ENCODE measurements around the gene GRID2.

GRID2 gene

DNA sequence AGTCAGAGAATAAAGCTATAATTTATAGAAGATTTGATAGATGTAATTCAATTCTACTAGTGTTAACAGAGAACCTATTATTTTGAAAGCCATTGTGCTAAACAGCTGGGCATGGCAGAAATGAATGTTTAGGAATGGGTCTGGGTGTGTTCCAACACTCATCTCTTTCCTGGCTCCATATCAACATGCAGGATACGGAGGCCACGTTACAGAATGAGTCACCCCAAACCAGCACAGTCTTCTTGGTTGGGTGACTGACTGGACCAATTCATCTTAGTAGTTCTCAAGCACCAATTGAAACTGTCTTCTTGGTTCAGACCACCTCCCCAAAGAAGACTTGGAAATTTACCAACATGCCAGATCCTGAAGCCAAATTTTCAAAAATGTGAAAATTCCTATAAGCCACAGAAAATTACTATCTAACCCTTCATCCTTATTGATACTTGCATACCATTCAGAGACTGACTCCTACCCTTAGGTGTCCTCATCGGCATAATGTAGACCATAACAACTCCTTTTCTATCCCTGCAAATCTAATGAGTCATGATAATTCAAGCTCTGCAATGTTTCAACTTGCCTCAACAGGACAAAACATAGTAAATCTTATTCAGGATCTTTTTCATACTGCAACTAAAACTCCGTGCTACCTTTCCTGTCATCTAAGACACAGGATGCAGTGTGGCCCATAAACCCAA lies 1472.8 kb downstream of the GRID2 start:
- DNase-seq, result no peak

DNA sequence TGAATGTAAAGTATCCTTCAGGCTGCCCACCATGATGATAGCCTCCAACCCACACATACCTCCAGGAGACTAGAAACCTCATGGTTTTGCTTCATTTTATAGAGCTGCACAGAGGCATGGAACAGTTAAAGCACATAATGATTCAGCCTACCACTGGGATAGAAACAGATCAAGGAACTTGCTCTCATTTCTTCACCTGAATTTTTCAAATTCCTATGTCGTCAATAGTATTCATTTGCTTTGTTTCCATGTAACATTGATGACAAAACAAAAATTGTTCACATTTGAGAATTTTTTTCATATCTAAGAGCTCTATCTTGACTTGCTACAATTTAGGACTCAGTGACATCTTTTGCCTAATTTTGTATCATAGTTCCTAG lies 1473.3 kb downstream of the GRID2 start:
- no peak for DNase-seq

DNA sequence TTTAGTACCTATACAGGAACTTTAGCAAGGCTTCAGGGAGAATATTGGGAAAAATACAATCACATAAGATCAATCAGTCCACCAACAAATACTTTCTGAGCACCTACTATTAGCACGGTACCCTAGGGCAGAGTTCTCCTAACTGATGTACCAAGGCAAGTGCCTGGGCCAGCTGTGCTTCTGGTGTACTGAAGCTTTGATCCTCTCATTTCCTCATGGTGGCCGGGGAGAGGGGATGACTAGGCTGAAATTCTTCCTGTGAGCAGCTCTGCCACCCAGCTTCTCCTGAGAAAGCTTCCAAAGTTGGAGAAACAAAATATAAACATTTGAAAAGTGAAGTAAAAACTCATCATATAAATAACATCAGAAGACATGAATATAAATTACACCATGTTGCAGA lies 1475.5 kb downstream of the GRID2 start:
- DNase-seq, result no peak

DNA sequence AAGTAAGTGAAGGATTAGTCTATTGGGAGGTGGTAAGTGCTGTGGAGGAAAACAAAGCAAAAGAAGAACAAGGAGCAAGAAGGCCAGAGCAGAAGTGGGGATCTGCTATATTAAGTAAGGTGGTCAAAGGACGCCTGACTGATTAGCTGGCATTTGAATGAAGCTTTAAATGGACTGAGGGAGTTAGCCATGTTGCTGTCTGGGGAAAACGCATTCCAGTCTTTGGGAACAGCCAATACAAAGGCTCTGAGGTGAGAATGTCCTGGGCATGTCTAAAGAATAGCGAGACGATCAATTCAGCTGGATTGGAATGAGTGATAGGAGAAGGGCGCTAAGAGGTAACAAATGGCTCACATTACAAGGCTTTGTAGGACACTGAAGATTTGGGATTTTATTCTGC lies 1476.3 kb downstream of the GRID2 start:
- no peak for DNase-seq

DNA sequence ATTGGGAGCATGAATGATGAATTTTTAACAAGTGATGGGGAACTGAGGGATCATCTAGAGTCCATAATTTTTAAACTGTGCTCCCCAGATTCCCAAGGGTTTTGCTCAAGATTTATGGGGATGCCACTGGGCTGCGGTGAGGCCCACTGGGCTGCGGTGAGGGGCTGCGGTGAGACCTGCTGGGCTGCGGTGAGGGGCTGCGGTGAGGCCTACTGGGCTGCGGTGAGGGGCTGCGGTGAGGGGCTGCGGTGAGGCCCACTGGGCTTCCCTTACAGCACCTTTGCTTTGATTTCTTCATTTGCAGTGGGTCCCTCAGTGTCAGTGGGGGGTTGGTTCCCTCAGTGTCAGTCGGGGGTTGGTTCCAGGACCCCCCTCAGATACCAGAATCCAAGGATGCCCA lies 1477.4 kb downstream of the GRID2 start:
- no peak for DNase-seq

DNA sequence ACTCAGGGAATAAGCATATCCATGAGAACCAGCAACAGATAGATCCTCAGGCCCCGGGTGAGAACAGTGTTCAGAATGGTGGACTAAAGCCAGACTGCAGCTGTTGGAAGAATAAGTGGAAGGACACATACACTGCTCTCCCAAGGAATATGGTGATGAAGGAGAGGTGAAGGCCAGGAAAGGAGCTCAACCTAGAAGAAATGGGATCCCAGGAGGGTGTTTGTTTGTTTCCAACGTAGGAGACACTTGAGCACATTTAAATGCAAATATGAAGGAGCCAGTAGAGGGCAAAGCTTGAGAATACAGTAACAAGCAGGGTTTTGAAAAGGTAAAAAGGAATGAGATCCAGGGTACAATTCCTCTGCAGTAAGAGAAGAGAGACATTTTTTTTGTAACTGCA lies 1482.4 kb downstream of the GRID2 start:
- DNase-seq, result no peak

DNA sequence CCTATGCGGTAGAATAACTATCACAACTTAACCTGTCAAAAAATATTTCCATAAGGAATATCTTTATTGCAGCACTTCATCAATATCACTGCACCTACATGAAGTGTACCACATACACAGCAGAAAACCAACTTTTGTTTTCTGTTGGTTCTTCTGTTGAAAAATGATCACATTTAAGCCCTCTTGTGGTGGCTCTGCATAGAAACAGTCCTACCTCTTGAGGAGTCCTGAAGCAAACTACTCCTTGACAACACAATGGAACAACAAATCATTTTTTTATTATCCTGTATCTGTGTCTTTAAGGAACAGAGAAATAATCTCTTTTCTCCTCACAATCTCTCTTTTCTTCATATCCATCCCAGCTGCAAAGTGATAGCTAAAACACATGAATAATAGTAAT lies 1484.9 kb downstream of the GRID2 start:
- no peak for DNase-seq

DNA sequence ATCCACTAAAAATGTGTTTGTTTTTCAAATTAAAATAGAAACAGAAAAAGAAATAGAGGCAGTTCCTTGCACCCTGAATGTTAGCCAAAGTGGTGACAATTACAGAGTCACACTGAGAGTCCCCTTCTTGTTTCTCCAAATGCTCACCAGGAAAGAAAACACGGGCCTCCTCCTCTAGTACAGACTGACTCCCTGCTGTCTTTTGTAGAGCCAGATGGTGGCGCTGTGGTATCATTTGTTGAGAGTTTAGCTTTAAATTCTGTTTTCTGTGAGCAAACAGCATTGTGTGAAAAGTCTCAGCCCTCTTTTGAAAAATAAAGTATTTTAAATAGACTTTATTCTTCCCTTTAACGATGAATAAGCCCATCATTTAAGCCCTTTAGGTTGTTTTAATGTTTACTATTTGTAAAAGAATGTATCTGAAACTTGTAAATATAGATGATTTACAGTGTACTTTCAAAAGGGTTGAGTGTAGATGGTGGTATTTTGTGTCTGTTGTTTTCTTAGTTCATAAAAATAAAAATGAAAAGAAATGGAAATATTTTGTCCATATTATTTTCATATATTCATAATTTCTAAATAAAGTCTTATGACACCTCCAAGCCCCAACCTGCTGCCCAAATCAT lies 1487.9 kb downstream of the GRID2 start:
- DNase-seq, result no peak

DNA sequence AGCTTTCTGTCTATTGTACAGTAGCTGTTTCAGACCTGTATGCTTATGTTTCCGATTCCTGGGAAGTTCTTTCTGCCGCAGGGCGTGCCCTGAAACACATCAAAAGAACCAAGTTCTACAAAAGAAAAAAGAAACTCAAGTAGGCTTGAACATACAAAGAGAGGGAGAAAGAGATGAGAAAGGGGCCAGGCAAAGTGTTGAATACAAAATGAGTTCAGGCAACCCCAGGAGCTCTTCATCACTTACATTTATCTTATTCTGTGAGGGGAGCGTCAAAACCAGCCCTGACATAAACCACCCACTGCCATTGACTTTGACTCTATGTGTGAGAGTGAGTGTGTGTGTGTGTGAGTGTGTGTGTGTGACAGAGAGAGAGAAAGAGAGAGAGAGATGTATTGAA lies 1498.3 kb downstream of the GRID2 start:
- DNase-seq, result no peak

DNA sequence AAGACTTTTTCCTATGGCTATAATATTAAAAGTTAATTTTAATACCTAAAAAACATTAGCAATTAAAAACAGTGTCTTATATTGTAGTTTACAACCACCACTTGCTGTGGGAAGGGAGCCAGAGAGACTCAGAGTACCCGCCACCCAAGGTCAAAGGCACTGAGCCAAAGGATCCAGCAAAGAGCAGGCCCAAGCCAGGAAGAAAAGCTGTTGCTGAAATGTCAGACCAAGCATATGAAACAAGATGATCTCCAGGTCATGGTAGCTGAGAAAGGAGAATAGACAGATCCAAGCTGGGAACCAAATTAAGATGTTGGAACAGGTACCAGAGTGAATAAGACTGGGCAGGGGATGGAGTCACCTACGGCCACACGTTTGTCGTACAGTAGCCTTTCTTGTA lies 1506.0 kb downstream of the GRID2 start:
- no peak for DNase-seq

DNA sequence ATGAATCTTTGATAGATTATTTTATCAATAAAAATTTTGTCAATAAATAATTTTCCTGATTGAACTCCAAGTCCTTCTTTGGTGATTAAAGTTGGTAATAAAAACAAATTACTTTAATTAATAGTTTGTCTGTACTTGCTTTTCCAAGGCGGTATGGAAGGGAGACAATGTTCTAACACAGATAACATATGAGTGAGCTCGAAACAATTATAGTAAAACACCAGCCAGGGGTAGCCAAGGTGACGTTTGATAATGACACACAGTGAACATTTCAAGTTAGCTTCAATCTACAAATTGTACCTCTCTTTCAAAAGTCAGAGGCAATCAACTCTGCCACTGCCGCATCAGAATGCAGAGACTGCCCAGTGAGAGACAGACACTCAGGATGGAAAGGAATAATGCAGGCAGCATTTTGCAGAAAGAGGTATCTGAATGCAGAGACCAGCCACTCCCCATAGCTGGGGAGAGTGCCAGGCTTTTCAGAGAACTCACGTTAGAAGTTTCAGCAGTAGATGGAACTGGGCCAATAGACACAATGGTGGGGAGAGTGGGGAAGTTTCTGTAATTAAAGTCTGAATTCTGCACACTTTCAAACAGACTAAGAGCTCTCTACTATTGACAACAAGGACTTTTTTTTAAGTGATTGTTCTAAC lies 1506.7 kb downstream of the GRID2 start:
- no peak for DNase-seq

DNA sequence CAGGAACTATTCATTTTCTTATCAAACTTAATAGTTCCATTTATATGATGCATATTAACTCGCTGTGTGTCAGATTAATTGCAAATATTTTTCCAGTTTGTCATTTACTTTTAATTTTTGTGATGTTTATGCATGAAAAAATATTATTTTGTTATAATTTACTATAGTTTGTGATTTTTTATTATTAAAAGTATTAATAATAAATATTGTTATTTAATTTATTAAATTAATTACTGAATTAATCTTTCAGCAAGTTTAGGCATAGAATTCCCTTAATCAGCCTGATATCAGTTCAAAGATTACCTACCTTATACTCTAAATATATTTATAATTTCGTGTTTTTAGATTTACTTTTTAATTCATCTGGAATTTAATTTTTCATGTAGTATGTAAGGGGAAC lies 1509.3 kb downstream of the GRID2 start:
- DNase-seq, result no peak

DNA sequence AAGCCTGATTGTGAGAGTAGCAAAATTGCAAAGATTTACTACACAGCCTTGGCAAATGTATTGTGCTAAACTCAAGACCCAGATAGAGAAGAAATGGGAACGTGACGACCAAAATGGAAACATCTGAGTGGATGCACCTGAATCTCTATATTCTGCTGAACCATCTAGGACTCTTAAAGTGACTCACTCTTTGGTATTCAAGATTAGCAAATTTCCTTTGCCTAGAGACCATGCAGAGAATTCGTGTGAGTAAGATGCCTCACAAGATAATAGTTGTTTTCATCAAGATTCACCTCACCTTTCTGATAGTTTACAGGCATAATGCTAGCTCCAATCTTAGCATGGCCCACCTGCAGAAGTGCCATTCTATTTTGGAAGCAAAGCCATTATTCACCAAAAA lies 1510.4 kb downstream of the GRID2 start:
- no peak for DNase-seq

DNA sequence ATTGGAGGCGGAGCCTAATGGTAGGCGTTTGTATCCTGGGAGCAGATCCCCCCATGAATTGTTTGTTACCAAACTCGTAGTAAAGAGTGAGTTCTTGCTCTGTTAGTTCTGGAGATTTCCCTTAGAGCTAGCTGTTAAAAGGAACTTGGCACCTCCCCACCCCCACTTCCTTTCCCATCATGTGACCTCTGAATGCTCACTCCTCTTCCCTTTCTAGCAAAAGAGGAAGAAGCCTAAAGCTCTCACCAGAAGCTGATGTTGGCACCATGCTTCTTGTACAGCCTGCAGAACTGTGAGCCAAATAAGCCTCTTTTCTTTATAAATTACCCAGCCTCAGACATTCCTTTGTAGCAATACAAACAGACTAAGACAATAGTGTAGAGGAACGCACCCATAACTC lies 1511.0 kb downstream of the GRID2 start:
- DNase-seq, result no peak
